Measurements from ENCODE around the gene PGPEP1. TPM values are rescaled to one million over a fixed set of nuclear protein-coding genes. Genes with fewer than 3 reads are reported as not detected.

PGPEP1 gene
- total RNA-seq, 1 donor from 2014 or later = 49.6 TPM

- no peak for DNase-seq (ENCODE audit: low spot score)
- ATAC-seq = no peak
Measured at GRCh38 chr19:18306888-18307260, 33.5 kb upstream of the PGPEP1 start.

GRCh38 chr19:18307271-18307681, 33.1 kb upstream of the PGPEP1 start:
- intact Hi-C loops (cut with DNase I) = no loop called here
- ATAC-seq (no peak), DNase-seq (ENCODE audit: low spot score) (no peak)

More at GRCh38 chr19:18306888-18307260, 33.5 kb upstream of the PGPEP1 start:
- intact Hi-C loops (cut with DNase I) = no loop called here

- no peak for DNase-seq (ENCODE audit: low spot score)
- intact Hi-C loops (cut with DNase I) = no loop called here
- no peak for ATAC-seq
Measured at GRCh38 chr19:18308051-18308947, 32.1 kb upstream of the PGPEP1 start.

GRCh38 chr19:18308948-18309325, 31.5 kb upstream of the PGPEP1 start:
- DNase-seq (ENCODE audit: low spot score) (no peak), ATAC-seq (no peak)
- intact Hi-C loops (cut with DNase I) = no loop called here

- no peak for DNase-seq (ENCODE audit: low spot score)
- intact Hi-C loops (cut with DNase I) = no loop called here
- no peak for ATAC-seq
Measured at GRCh38 chr19:18309525-18310064, 30.8 kb upstream of the PGPEP1 start.

- intact Hi-C loops (cut with DNase I) = no loop called here
- ATAC-seq (peak; percentile 23), DNase-seq (ENCODE audit: low spot score) (no peak)
Measured at GRCh38 chr19:18310118-18310909, 30.1 kb upstream of the PGPEP1 start.

GRCh38 chr19:18310966-18311365, 29.4 kb upstream of the PGPEP1 start:
- ATAC-seq = peak; percentile 1
- intact Hi-C loops (cut with DNase I) = no loop called here
- no peak for DNase-seq (ENCODE audit: low spot score)

GRCh38 chr19:18311502-18312091, 28.8 kb upstream of the PGPEP1 start:
- ATAC-seq (no peak), DNase-seq (ENCODE audit: low spot score) (no peak)
- intact Hi-C loops (cut with DNase I) = no loop called here

GRCh38 chr19:18312092-18312534, 28.3 kb upstream of the PGPEP1 start:
- DNase-seq (ENCODE audit: low spot score) (no peak), ATAC-seq (no peak)
- intact Hi-C loops (cut with DNase I) = no loop called here

GRCh38 chr19:18313398-18313797, 27.0 kb upstream of the PGPEP1 start:
- intact Hi-C loops (cut with DNase I) = no loop called here
- ATAC-seq (no peak), DNase-seq (ENCODE audit: low spot score) (no peak)

GRCh38 chr19:18317961-18318800, 22.2 kb upstream of the PGPEP1 start:
- intact Hi-C loops (cut with DNase I) = no loop called here
- ATAC-seq = no peak
- DNase-seq (ENCODE audit: low spot score) = no peak

GRCh38 chr19:18319591-18320135, 20.7 kb upstream of the PGPEP1 start:
- DNase-seq (ENCODE audit: low spot score) (no peak), ATAC-seq (no peak)
- intact Hi-C loops (cut with DNase I) = loop anchor here (5.0 kb wide), 1 partner anchor 42 kb away; no protein-coding TSS in a partner anchor

GRCh38 chr19:18320865-18321733, 19.3 kb upstream of the PGPEP1 start:
- no peak for ATAC-seq
- intact Hi-C loops (cut with DNase I) = loop anchor here (5.0 kb wide), 1 partner anchor 44 kb away; no protein-coding TSS in a partner anchor

GRCh38 chr19:18321734-18322102, 18.7 kb upstream of the PGPEP1 start:
- DNase-seq (ENCODE audit: low spot score) (no peak), ATAC-seq (no peak)
- intact Hi-C loops (cut with DNase I) = loop anchor here (5.0 kb wide), 1 partner anchor 44 kb away; no protein-coding TSS in a partner anchor

More at GRCh38 chr19:18320865-18321733, 19.3 kb upstream of the PGPEP1 start:
- DNase-seq (ENCODE audit: low spot score) = no peak

GRCh38 chr19:18322318-18322758, 18.1 kb upstream of the PGPEP1 start:
- no peak for ATAC-seq
- DNase-seq (ENCODE audit: low spot score) = no peak
- intact Hi-C loops (cut with DNase I) = loop anchor here (5.0 kb wide), 1 partner anchor 45 kb away; no protein-coding TSS in a partner anchor

GRCh38 chr19:18322759-18323460, 17.5 kb upstream of the PGPEP1 start, which contains the start of gene LSM4:
Gene LSM4 (minus strand): TSS chr19:18323076. CDS start chr19:18323020, 56 bp downstream.
- intact Hi-C loops (cut with DNase I) = loop anchor here (5.0 kb wide), 1 partner anchor 46 kb away; no protein-coding TSS in a partner anchor
- peak; percentile 98 for ATAC-seq

More at GRCh38 chr19:18322759-18323460, 17.5 kb upstream of the PGPEP1 start, which contains the start of gene LSM4:
- DNase-seq (ENCODE audit: low spot score) = peak; percentile 99
